Lower lobe of right lung (tissue), 2 donors: Measurements from ENCODE around the gene OR2T1. TPM values are rescaled to one million over a fixed set of nuclear protein-coding genes. Genes with fewer than 3 reads are reported as not detected.
A peak's percentile ranks its signal among the peaks of the same experiment; 100 is the strongest.
"Not testable (repeated sequence)": the region's sequence is repeated elsewhere in the genome, so short reads cannot be mapped to it uniquely, and the experiment has no call there.

Experiments
- ATAC-seq, 2 donors: fragments of 200-7000 bp; cut with Tn5 transposase; one replicate each; pipeline ENCODE4 v1.9.1; 2020 to 2022; ENCODE audit warnings: mild to moderate bottlenecking in 2 of 2, moderate library complexity in 2 of 2
- DNase-seq: peaks from one replicate; pipeline ENCODE4 v3.0.0-alpha.2; 2020
- H3K27ac ChIP-seq: fragments of 200-600 bp; one replicate; pipeline ENCODE4 v1.8.0; 2022
- H3K27me3 ChIP-seq: fragments of 200-600 bp; one replicate; pipeline ENCODE4 v1.8.0; 2022; ENCODE audit warnings: low read depth
- H3K36me3 ChIP-seq: fragments of 200-600 bp; one replicate; pipeline ENCODE4 v1.8.0; 2022; ENCODE audit warnings: mild to moderate bottlenecking
- H3K4me1 ChIP-seq: fragments of 200-600 bp; one replicate; pipeline ENCODE4 v1.8.0; 2022
- H3K4me3 ChIP-seq: fragments of 200-600 bp; one replicate; pipeline ENCODE4 v1.8.0; 2022; ENCODE audit warnings: mild to moderate bottlenecking
- H3K9me3 ChIP-seq: fragments of 200-600 bp; one replicate; pipeline ENCODE4 v1.8.0; 2022
- intact Hi-C: fragments of 100-400 bp; cut with DNase I; formaldehyde crosslinking; loops from one replicate; pipeline ENCODE4 v1.11.0; 2022
- total RNA-seq: library from RNA; stranded (reverse); fragmentation: NEBNext Ultra II Directional; extraction: Animal tissue kit (Norgen Biotek cat#: 25700); gene quantifications from one replicate; pipeline ENCODE4 v1.2.1, GENCODE V29; 2021
- donor health status: DM: no; HTN: yes; CAD: no; lungs with severe emphysema.

Gene OR2T1
- total RNA-seq, 1 donor from 2014 or later = not detected

DNA sequence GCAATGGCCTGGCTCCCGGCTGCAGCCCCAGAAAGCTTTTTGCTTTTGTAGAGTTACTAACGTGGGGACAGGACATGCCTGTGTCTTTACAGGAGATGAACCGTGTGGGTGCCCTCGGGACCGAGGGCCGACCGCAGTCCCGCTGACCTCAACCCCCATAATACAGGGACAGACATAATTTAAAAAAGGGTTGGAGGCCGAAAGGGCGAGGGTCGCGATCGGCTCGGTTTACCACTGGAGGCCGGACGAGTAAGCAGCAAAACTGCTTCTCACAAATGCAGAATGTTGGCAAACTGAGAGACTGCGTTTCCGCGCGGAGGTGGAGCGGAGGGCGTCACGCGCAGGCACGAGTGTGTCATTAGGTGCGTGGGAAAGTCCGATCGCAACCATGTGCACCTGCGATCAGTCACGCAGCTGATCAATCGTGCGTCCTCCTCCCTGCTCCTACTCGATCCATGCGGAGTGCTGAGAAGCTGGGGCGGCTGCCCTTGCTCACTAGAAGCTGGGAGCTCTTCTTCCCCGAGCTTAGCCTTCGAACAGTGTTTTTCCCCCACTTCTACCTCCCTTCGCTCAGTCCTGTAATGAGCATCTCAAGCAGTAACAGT is 31.1 kb downstream of the OR2T1 start:
- ATAC-seq, H3K27ac ChIP-seq, H3K9me3 ChIP-seq, H3K36me3 ChIP-seq, DNase-seq, H3K4me3 ChIP-seq, H3K4me1 ChIP-seq, intact Hi-C loops, H3K27me3 ChIP-seq: not testable (repeated sequence)

- H3K4me1 ChIP-seq, DNase-seq, H3K36me3 ChIP-seq, H3K27me3 ChIP-seq, H3K27ac ChIP-seq, H3K4me3 ChIP-seq, ATAC-seq, H3K9me3 ChIP-seq, intact Hi-C loops: not testable (repeated sequence)
These were observed 32.1 kb downstream of the OR2T1 start for GRCh38 chr1:248434913-248435312.

GRCh38 chr1:248436303-248436702 is 33.5 kb downstream of the OR2T1 start:
- H3K4me3 ChIP-seq, H3K4me1 ChIP-seq, H3K9me3 ChIP-seq, H3K27ac ChIP-seq, DNase-seq, ATAC-seq, H3K36me3 ChIP-seq, H3K27me3 ChIP-seq, intact Hi-C loops: not testable (repeated sequence)

GRCh38 chr1:248438668-248439067 is 35.8 kb downstream of the OR2T1 start:
- H3K4me1 ChIP-seq, ATAC-seq, DNase-seq, H3K36me3 ChIP-seq, H3K27ac ChIP-seq, intact Hi-C loops, H3K4me3 ChIP-seq, H3K27me3 ChIP-seq, H3K9me3 ChIP-seq: not testable (repeated sequence)

DNA sequence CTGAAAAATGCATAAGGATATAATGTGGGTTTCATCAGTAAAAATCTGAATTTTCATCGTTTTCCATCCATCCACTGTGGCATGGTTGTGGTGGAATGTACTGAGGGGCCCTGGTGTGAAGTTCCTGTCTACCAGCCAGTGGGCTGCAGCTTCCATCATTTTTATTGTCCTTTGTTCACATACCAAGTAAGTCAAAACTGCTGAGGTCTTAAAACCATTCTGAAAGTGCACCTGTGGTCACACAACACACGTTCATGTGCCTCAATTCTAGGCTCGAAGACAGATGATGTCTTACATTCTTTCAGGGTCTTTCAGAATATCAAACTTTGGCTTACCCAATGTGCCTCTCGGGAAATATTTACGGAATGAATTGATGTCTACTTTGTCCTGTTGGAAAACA is 36.4 kb downstream of the OR2T1 start:
- H3K36me3 ChIP-seq, ATAC-seq: not testable (repeated sequence)

GRCh38 chr1:248442500-248443277 is 39.8 kb downstream of the OR2T1 start:
- H3K4me1 ChIP-seq, H3K4me3 ChIP-seq, ATAC-seq, DNase-seq, H3K36me3 ChIP-seq, intact Hi-C loops, H3K27me3 ChIP-seq, H3K9me3 ChIP-seq, H3K27ac ChIP-seq: not testable (repeated sequence)

More for the DNA sequence above, 36.4 kb downstream of the OR2T1 start:
- H3K27me3 ChIP-seq, H3K4me1 ChIP-seq, DNase-seq, H3K4me3 ChIP-seq, H3K9me3 ChIP-seq, H3K27ac ChIP-seq, intact Hi-C loops: not testable (repeated sequence)

- H3K27me3 ChIP-seq, DNase-seq, intact Hi-C loops, H3K36me3 ChIP-seq, H3K9me3 ChIP-seq, ATAC-seq, H3K4me3 ChIP-seq, H3K27ac ChIP-seq, H3K4me1 ChIP-seq: not testable (repeated sequence)
These were observed 41.8 kb downstream of the OR2T1 start for GRCh38 chr1:248444603-248445002.

- H3K27ac ChIP-seq, ATAC-seq, DNase-seq, H3K4me1 ChIP-seq, H3K4me3 ChIP-seq, intact Hi-C loops, H3K27me3 ChIP-seq, H3K9me3 ChIP-seq, H3K36me3 ChIP-seq: not testable (repeated sequence)
These were observed 42.6 kb downstream of the OR2T1 start, which contains the start of gene OR2T2 for GRCh38 chr1:248445399-248445798. OR2T2 (plus strand) TSS chr1:248445637; CDS start chr1:248452798, 7,161 bp downstream.

DNA sequence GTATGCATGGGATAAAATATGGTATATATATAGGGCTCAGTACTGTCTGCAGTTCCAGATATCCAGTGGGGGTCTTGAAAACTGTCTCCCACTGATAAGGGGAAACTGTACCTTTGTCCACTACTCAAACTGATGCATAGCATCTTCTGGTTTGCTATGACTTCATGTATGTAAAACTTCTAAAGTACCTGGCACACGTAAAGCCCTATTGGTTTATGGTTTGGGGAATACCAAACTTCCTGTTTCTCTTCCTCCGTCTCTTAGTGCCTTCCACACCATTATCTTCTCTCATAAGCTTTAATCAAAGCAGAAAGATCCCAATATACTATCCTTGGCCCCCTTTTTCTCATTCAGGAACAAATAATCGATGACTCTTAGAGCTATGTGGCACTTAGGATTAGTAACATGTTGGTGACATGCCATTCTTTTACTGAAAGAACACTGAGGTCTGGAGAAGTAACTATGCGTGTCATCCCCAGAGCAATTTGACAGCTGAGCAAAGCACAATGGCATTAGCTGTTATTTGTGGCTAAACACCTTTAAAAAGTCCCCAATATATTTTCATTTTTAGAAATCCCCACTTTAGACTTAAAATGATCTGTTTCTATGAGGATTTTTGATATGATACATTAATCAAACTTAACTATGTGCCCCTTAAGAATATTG is 45.7 kb downstream of the OR2T1 start:
- H3K9me3 ChIP-seq, H3K4me3 ChIP-seq, H3K4me1 ChIP-seq, H3K27me3 ChIP-seq, intact Hi-C loops, H3K27ac ChIP-seq, ATAC-seq, DNase-seq, H3K36me3 ChIP-seq: not testable (repeated sequence)

- DNase-seq, H3K9me3 ChIP-seq, H3K4me1 ChIP-seq, ATAC-seq, H3K27ac ChIP-seq, intact Hi-C loops, H3K27me3 ChIP-seq, H3K36me3 ChIP-seq, H3K4me3 ChIP-seq: not testable (repeated sequence)
These were observed 47.1 kb downstream of the OR2T1 start for GRCh38 chr1:248449821-248450465.

- intact Hi-C loops, H3K27me3 ChIP-seq, H3K9me3 ChIP-seq, H3K4me3 ChIP-seq, H3K4me1 ChIP-seq, H3K27ac ChIP-seq, DNase-seq, ATAC-seq, H3K36me3 ChIP-seq: not testable (repeated sequence)
These were observed 47.8 kb downstream of the OR2T1 start for GRCh38 chr1:248450466-248451145.

DNA sequence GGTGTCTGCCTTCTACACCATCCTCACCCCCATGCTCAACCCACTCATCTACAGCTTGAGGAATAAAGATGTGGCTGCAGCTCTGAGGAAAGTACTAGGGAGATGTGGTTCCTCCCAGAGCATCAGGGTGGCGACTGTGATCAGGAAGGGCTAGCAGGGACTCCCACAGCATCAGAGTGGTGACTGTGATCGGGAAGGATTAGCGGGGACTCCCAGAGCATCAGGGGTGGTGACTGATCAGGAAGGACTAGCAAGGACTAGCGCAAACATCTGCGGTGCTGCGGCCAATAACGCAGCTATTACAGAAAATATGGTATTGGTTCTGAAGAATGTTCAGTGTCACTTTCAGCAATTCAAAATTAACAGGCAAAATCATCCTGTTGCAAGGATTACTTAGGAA is 50.8 kb downstream of the OR2T1 start:
- H3K27ac ChIP-seq, H3K27me3 ChIP-seq, H3K4me3 ChIP-seq, H3K36me3 ChIP-seq, H3K4me1 ChIP-seq, DNase-seq, H3K9me3 ChIP-seq, intact Hi-C loops: not testable (repeated sequence)
- ATAC-seq = peak in 1 of 2 donors; percentile 9

GRCh38 chr1:248455045-248455444 is 52.2 kb downstream of the OR2T1 start:
- H3K4me1 ChIP-seq, H3K9me3 ChIP-seq, ATAC-seq, H3K27me3 ChIP-seq, DNase-seq, intact Hi-C loops, H3K27ac ChIP-seq, H3K4me3 ChIP-seq, H3K36me3 ChIP-seq: not testable (repeated sequence)
